Activated T-helper 2 cell treated with anti-CD3 and anti-CD28 coated beads, Interferon-gamma antibody, Interleukin-2, Interleukin-4, amounts not matched to agents 10 μg/mL and 5 μg/mL and 100 μg/mL, durations not matched to agents 14 hours and 24 hours and 36 hours (primary cell): ENCODE measurements around the gene SPINK13. TPM values are rescaled to one million over a fixed set of nuclear protein-coding genes. Genes with fewer than 3 reads are reported as not detected.

Experiments used
- DNase-seq: peaks from one replicate; pipeline ENCODE4 v3.0.0; 2021; ENCODE audit warnings: low spot score
- H3K27ac Mint-ChIP-seq: one replicate; pipeline ENCODE4 v1.8.0; 2021; ENCODE audit warnings: mixed read lengths
- H3K27me3 Mint-ChIP-seq: one replicate; pipeline ENCODE4 v1.8.0; 2021; ENCODE audit warnings: low read depth, mixed read lengths
- H3K36me3 Mint-ChIP-seq: one replicate; pipeline ENCODE4 v1.8.0; 2021; ENCODE audit warnings: low read depth, mixed read lengths
- H3K4me1 Mint-ChIP-seq: one replicate; pipeline ENCODE4 v1.8.0; 2021; ENCODE audit warnings: low read depth, mixed read lengths
- H3K4me3 Mint-ChIP-seq: one replicate; pipeline ENCODE4 v1.8.0; 2021; ENCODE audit warnings: low read depth, mild to moderate bottlenecking, moderate library complexity, mixed read lengths
- H3K9me3 Mint-ChIP-seq: one replicate; pipeline ENCODE4 v1.8.0; 2021; ENCODE audit warnings: mixed read lengths
- intact Hi-C: fragments of 100-400 bp; cut with micrococcal nuclease; formaldehyde crosslinking; loops from one replicate; pipeline ENCODE4 v1.15.1; 2023
- total RNA-seq: library from RNA; stranded (reverse); gene quantifications from 2 replicates; pipeline ENCODE4 v1.2.3, GENCODE V29; 2022

SPINK13 gene
- total RNA-seq, 1 donor from 2014 or later, result not detected

- intact Hi-C loops, result no loop called here
- Mint-ChIP-seq H3K4me1 (no peaks in the 10 kb centered on the region), H3K9me3 (no peaks in the 10 kb centered on the region), H3K4me3 (no peak overlapping the region), H3K27me3 (no peaks in the 10 kb centered on the region), H3K36me3 (no peaks in the 10 kb centered on the region), H3K27ac (no peak overlapping the region)
- no peak for DNase-seq
These were observed 64.8 kb downstream of the SPINK13 start for GRCh38 chr5:148333262-148333849.

GRCh38 chr5:148335259-148335658, 66.7 kb downstream of the SPINK13 start, which contains the start of gene SPINK9:
TSS of gene SPINK9 (plus strand) at chr5:148335559. CDS start at chr5:148335614, 55 bp downstream.
- Mint-ChIP-seq H3K27me3 (no peaks in the 10 kb centered on the region), H3K36me3 (no peaks in the 10 kb centered on the region), H3K4me3 (no peak within 1 kb of the TSS), H3K27ac (no peak within 1 kb of the TSS), H3K4me1 (no peaks in the 10 kb centered on the region), H3K9me3 (no peaks in the 10 kb centered on the region)
- DNase-seq, result no peak
- intact Hi-C loops, result no loop called here

Other genes with a start within 250 kb of the SPINK13 start
- gene SPINK5, start 204.8 kb upstream of the SPINK13 start, total RNA-seq, result not detected in 2 replicates
- gene SPINK14, start 100.2 kb upstream of the SPINK13 start, total RNA-seq, result not detected in 2 replicates
- not detected in 2 replicates for gene SPINK6, start 65.8 kb upstream of the SPINK13 start, total RNA-seq
- gene MARCOL, start 30.3 kb upstream of the SPINK13 start, total RNA-seq, result not detected in 2 replicates
- not detected in 2 replicates for gene SPINK7, start 43.6 kb downstream of the SPINK13 start, total RNA-seq
- not detected in 2 replicates for gene SPINK9, start 66.8 kb downstream of the SPINK13 start, total RNA-seq
- gene FBXO38, start 115.2 kb downstream of the SPINK13 start, total RNA-seq, result 55.2 and 68.9 TPM in 2 replicates